Hypothalamus (tissue), 51 donors: ENCODE results near the gene EZH1.
"Not testable (repeated sequence)": the region's sequence is repeated elsewhere in the genome, so short reads cannot be mapped to it uniquely, and the experiment has no call there.

ENCODE experiments used
- DNase-seq, 51 donors: peaks; one replicate each; lab custom pipeline; 2025; lab: John Stamatoyannopoulos, UW

The EZH1 gene

DNA sequence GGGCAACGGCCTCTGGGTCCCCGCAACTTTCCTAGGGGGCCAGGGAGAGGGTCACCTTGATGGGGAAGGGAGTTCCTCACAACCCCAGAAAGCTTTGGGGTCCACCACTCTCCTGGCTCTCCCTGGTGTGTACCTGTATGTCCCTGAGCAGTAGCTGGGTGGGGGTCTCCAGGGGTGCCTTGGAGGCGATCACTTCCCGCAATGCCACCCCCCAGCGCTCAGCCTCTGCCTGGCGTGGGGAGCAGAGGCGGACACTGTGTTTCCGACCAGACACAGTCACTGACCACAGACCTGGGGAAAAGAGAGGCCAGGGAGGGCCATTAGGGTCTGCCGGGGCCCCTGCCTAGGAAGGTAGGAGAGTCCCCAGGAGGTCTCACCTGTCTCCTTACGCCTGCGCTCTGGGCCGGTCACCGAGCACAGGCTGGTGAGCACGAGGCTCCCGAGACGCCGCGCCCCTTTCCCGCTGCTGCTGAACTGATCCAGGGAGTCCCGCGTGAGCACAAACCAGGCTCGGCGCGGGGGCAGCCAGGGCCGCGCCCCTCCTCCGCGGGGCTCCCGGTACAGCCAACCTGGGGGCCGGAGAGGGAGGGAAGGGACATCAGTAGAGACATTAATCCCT, 71.5 kb downstream of the EZH1 start:
- no peak for DNase-seq

- no peak for DNase-seq
These were observed 72.8 kb downstream of the EZH1 start for GRCh38 chr17:42672038-42672437.

GRCh38 chr17:42670789-42671657, 73.8 kb downstream of the EZH1 start:
- no peak for DNase-seq

DNA sequence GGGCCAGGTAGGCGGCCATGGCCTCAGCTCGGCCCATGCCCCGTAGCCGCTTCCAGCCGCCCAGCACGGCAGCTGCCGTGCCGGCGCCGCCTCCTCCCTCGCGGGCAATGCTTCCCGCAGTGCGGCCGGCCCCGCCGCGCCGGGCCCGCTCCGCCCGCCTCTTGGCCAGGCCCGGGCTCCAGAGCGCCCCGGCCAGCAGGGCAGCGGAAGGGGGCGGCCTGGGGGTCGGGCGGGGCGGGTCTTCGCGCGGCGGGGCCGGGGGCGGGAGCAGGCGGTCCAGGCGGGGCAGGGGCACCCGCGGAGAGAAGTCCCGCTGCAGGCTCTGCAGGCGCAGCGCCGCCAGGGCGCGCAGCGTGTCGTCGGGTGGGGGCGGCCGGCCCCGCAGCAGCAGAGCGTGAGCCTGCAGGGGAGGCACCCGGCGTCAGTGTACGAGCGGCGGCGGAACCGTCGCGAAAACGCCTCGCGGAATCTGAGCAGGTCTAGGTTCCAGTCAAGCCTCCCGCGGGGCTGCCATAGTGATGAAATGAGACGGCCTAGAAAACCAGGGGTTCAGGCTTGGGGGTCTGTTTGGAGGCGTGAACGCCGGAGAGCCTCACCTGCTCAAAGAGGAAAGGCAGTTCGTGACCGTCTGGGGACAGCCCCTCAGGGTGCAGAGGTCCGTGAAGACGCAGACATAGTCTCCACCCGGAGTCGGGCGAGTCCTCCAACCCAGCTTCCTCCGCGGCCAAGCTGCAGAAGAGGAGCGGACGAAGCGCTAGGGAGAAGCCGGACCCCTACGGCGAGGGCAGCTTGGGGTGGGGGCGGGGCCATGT, 74.7 kb downstream of the EZH1 start:
- DNase-seq = no peak

DNA sequence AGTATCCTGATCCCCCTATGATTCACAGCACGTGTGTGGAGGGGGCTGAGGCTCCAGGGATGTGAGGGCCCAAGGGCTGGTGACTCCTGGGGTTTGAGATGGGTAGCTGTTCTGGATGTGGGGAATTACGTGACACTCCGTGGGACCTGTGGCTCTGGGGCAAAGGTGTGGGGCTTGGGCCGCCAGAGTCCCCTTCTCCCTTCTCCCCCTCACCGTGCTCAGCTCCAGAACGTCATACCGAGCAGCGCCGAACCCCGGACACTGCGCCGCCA, 75.2 kb downstream of the EZH1 start:
- DNase-seq = no peak

GRCh38 chr17:42667088-42667951, 77.5 kb downstream of the EZH1 start:
- peak in 6 of 51 donors; percentile 17 to 45 (median 30) for DNase-seq

DNA sequence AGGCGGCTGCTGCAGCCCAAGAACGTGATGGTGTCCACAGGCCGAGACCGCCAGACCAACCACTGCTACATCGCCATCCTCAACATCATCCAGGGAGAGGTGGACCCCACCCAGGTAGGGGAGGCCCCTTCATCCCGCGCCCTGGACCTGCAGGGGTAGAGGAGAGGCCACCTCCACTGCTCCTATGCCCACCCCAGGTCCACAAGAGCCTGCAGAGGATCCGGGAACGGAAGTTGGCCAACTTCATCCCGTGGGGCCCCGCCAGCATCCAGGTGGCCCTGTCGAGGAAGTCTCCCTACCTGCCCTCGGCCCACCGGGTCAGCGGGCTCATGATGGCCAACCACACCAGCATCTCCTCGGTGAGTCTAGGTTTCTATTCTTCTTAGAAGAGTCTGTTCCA, 78.7 kb downstream of the EZH1 start:
- DNase-seq = not testable (repeated sequence)

DNA sequence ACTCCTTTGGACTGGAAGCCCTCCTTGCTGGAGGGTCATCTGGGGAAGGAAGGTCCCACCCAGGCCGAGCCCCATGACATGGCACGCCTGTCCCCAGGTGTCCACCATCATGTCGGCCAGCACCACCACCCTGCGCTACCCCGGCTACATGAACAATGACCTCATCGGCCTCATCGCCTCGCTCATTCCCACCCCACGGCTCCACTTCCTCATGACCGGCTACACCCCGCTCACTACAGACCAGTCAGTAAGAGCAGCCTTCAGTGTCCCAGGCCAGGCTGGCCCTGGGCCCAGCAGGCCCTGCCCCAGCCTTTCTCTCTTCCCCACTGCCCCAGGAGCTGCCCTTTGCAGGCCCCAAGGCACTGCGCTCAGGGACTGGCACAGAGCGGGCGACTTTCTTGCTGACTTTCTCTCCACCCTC, 79.2 kb downstream of the EZH1 start:
- no peak for DNase-seq

DNA sequence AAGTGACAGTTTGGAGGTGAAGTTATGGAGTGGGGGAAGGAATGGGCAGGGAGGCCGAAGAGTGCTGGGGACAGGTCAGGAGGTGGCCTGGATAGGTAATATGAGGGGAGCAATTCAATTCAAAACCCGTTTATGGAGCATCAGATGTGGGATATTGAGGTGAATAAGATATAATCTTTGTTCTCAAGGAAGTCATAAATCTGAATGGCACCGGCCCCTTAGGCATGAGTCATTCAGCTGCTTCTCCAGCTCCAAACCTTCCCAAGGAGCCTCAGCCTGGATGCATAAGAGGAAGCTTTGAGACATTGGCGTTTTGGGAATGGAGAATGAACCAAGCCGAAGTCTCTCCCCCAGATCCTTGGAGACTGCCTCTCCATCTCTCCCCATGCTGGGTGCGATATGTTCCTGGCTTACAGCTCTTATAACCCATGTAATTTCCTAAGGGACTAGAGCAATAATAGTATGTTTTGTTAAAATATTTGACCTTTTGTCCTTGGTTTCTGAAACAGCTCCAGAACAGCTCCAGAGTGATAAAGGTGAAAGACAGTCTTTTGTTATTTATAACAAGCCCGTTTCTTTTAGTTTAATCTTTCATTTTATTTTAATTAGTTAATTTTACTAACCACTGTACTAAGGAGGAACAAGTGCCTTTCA, 84.0 kb downstream of the EZH1 start:
- DNase-seq = no peak

GRCh38 chr17:42659932-42660274, 84.9 kb downstream of the EZH1 start:
- DNase-seq = not testable (repeated sequence)

DNA sequence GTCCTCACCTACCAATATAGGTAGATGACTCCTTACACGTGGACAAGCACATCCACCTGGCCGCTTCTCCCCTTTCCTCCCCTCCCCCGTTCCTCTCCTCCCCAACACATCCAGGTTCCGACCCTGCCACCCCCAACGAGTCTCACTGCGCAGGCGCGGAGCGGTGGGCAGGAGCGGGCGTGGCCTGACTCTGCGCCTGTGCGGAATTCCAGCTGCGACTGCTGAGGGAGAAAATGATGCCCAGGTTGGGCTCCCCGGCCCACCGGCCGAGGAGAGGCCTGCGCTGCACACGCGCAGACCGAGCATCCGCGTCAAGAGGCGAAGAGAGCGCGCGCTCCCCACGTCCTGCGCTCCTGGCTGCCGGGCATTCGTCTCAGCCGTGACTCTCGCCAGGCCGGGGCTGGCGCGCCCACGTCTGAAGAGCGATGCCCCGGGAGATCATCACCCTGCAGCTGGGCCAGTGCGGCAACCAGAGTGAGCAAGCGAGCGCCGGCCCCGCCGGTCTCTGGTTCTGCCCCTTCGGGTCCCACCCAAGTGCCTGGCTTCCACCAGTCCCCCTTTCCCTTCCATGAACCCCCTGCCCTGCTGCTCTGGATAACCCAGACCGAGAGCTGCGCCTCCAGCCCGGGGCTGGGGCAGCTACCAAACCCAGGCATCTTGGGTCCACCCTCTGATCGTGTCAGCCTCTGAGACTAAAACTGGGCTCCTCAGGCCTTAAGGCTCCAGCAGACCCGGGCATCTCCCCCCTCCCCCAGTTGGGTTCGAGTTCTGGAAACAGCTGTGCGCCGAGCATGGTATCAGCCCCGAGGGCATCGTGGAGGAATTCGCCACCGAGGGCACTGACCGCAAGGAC, 85.5 kb downstream of the EZH1 start, which contains the start of gene TUBG2:
Gene TUBG2 (plus strand): TSS at position 206 of the 853 bp plus-strand sequence. CDS start 220 bp downstream, at position 426.
- DNase-seq = peak; percentile 21 to 95 (median 80)

GRCh38 chr17:42657824-42658588, 86.8 kb downstream of the EZH1 start:
- no peak for DNase-seq

DNA sequence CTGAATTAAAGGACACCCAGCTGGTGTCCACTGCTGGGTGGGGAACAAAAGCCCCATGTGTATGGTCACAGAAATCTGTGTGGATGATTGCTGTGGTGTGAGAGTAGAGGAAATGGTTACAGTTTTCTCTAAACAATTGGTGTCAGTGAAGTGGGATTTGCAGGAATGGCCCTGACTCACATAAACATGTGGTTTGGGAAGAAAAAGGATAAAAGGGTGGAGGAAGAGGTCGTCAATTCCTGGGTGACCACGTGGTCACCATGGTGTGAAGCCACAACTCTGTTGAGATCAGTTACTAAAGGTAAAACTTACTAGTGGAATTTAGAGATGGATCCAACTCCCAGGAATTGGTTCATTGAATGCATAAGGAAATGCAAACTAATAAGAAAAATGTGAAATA, 89.3 kb downstream of the EZH1 start:
- DNase-seq = no peak

GRCh38 chr17:42653179-42654124, 91.4 kb downstream of the EZH1 start:
- peak in 35 of 51 donors; percentile 8 to 74 (median 46) for DNase-seq

DNA sequence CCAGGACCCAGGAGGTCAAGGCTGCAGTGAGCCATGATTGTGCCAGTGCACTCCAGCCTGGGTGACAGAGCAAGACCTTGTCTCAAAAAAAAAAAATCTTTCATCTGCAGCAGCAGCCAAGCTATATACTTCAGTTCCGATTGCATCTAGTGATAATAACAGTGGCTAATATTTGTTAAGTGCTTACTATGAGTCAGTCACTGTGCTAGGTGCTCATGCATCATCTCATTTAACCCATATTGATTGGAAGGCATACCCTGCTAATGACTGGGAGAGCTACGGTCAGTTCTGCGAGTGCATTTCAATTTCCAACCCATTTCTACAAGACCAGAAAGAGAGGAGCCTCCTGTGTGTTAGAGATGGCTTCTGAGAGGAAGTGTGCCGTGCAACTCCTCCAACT, 93.4 kb downstream of the EZH1 start:
- DNase-seq = no peak
